ENCODE measurements around the gene HSFX4.
"Not testable (repeated sequence)": the region's sequence is repeated elsewhere in the genome, so short reads cannot be mapped to it uniquely, and the experiment has no call there.

Gene HSFX4, protein sequence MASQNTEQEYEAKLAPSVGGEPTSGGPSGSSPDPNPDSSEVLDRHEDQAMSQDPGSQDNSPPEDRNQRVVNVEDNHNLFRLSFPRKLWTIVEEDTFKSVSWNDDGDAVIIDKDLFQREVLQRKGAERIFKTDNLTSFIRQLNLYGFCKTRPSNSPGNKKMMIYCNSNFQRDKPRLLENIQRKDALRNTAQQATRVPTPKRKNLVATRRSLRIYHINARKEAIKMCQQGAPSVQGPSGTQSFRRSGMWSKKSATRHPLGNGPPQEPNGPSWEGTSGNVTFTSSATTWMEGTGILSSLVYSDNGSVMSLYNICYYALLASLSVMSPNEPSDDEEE

DNA sequence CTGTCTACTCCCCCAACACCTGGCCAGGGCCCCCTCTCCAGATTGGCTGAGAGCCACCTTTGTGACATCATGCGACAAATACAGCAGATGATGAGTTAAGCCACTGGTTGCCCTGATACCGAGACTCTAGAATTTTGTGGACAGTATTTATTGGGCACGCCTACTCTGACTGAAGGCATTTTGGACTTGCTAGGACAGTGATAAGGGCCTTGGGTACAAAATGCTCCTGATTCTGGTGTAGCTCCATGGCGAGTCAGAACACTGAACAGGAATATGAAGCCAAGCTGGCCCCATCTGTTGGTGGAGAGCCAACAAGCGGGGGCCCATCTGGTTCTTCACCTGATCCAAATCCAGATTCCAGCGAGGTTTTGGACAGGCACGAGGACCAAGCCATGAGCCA lies at the start of gene HSFX4:
Gene HSFX4 (plus strand): TSS at position 174 of the 400 bp plus-strand sequence. CDS start 72 bp downstream, at position 246.
- not testable (repeated sequence) for DNase-seq (ENCODE audit: low read depth); H3K4me3 ChIP-seq (ENCODE audit: control insufficient read depth, low read depth, low read length)

DNA sequence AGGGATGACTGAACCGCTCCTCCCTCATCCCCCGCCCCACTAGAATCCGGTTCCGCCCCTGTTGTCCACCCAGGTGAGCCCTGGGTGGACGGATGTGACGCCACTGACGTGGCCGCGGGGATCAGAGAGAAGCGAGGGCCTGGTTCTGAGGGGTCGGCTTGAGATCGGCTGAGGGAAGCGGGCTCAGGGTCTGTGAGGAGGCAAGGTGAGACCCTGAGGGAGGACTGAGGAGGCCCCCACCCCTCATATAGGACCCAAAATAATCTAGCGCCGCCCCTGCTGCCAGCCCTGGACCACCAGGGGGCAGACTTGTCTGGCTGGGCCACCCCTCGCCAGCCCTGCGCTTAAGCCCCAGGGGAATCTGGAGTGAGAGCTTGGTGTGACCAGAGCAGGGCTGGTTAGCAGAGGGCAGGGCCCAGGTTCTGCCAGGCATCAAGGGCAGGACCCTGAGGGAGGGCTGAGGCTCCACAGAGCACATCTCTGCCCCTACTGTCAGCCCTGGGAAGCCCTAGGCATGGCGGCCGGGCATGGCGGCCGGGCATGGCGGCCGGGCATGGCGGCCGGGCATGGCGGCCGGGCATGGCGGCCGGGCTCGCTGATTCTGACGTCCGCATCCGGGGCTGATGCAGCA lies 48.2 kb upstream of the HSFX4 start, which contains the start of gene MAGEA8:
Gene MAGEA8 (plus strand): TSS at position 103 of the 631 bp plus-strand sequence. CDS start 3,090 bp downstream, outside the sequence.
- TF ChIP-seq, protein P1, sequence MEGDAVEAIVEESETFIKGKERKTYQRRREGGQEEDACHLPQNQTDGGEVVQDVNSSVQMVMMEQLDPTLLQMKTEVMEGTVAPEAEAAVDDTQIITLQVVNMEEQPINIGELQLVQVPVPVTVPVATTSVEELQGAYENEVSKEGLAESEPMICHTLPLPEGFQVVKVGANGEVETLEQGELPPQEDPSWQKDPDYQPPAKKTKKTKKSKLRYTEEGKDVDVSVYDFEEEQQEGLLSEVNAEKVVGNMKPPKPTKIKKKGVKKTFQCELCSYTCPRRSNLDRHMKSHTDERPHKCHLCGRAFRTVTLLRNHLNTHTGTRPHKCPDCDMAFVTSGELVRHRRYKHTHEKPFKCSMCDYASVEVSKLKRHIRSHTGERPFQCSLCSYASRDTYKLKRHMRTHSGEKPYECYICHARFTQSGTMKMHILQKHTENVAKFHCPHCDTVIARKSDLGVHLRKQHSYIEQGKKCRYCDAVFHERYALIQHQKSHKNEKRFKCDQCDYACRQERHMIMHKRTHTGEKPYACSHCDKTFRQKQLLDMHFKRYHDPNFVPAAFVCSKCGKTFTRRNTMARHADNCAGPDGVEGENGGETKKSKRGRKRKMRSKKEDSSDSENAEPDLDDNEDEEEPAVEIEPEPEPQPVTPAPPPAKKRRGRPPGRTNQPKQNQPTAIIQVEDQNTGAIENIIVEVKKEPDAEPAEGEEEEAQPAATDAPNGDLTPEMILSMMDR (IDR thresholded peaks at IDR 0.05; ENCODE audit: control insufficient read depth, insufficient read depth, low read depth, low read length, missing control alignments), result peak; percentile 12
- H3K4me3 ChIP-seq (ENCODE audit: control insufficient read depth, low read depth, low read length), result no peak within 1 kb of the TSS
- no peak for DNase-seq (ENCODE audit: low read depth)

DNA sequence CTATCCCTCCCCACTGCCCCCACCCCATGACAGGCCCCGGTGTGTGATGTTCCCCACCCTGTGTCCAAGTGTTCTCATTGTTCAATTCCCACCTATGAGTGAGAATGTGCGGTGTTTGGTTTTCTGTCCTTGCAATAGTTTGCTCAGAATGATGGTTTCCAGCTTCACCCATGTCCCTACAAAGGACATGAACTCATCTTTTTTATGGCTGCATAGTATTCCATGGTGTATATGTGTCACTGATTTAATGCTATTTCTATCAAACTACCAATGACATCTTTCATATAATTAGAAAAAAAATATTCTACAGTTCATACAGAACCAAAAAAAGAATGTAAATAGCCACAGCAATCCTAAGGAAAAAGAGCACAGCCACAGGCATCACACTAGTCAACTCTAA lies 38.5 kb upstream of the HSFX4 start:
- not testable (repeated sequence) for DNase-seq (ENCODE audit: low read depth)

DNA sequence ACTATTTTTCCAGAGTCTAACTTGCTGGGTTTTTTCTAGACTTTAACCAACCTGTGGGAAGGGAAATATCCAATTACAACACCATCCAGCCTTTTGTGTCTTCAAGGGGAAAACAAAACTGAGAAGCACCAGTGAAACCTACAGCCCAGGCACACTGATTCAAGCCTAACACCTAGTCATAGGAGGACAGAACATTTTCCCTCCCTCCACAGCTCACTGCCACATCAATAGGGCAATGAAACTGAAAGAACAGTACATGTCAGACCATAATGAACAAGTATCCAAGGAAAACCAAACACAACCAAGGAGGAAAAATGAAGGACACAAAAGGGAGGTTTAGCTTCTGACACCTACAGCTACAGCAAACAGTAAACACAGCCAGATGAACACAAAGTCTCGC lies 30.8 kb upstream of the HSFX4 start:
- TF ChIP-seq, protein P1 (IDR thresholded peaks at IDR 0.05; ENCODE audit: control insufficient read depth, insufficient read depth, low read depth, low read length, missing control alignments), result no peak

More for the DNA sequence above, 38.5 kb upstream of the HSFX4 start:
- not testable (repeated sequence) for H3K4me3 ChIP-seq (ENCODE audit: control insufficient read depth, low read depth, low read length)

DNA sequence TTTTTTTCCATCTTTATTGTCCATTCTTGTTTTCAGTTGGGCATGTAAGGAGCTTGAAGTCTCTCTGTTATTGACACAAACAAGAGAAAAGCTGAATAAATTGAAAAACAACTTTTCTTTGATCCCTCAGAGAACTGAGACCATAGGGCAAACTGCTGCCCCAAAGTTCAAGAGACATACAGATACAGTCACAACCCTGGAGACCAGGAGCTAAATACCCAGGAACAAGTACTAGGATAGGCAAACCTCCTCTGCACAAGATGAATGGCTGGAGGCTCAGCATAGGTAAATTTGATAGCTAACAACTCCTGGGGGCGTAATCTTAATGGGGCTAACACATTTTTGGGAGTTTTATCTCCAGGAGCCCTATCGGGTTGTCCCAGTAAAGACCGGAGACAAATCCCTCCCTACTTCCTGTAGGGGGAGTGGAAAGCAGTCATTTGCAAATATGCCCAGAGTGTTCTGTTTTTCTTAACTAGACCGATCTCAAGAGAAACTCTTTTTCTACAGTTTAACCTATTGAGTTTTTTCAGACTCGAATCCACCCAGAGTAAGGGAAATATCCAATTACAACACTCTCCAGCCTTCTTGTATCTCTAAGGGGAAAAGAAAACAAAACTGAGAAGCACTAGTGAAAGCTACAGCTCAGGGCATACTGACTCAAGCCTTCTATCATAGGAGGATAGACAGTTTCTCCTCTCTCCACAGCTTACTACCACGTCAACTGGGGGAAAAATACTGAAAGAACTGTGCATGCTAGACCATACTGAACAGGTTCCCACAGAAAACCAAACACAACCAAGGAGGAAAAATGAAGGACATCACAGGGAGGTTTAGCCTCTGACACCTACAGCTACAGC lies 25.3 kb upstream of the HSFX4 start:
- no peak overlapping the region for H3K4me3 ChIP-seq (ENCODE audit: control insufficient read depth, low read depth, low read length)
- DNase-seq (ENCODE audit: low read depth), result no peak
- TF ChIP-seq, protein P1 (IDR thresholded peaks at IDR 0.05; ENCODE audit: control insufficient read depth, insufficient read depth, low read depth, low read length, missing control alignments), result no peak

More for the DNA sequence above, 30.8 kb upstream of the HSFX4 start:
- no peak overlapping the region for H3K4me3 ChIP-seq (ENCODE audit: control insufficient read depth, low read depth, low read length)
- DNase-seq (ENCODE audit: low read depth), result no peak

DNA sequence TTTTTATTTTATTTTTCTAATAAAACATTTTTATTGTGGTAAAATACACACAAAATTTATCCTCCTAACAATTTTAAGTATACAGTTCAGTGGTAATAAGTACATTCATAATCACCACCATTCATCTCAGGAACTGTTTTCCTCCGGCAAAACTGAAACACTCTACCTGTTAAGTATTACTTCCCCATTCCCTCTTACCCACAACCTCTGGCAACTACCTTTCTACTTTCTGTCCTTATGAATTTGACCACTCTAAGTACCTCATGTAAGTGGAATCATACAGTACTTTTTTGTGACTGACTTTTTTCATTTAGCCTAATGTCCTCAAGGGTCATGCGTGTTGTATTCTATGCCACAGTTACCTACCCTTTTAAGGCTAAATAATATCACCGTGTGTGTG lies 21.1 kb upstream of the HSFX4 start:
- no peak overlapping the region for H3K4me3 ChIP-seq (ENCODE audit: control insufficient read depth, low read depth, low read length)
- no peak for DNase-seq (ENCODE audit: low read depth)
- TF ChIP-seq, protein P1 (IDR thresholded peaks at IDR 0.05; ENCODE audit: control insufficient read depth, insufficient read depth, low read depth, low read length, missing control alignments), result no peak

DNA sequence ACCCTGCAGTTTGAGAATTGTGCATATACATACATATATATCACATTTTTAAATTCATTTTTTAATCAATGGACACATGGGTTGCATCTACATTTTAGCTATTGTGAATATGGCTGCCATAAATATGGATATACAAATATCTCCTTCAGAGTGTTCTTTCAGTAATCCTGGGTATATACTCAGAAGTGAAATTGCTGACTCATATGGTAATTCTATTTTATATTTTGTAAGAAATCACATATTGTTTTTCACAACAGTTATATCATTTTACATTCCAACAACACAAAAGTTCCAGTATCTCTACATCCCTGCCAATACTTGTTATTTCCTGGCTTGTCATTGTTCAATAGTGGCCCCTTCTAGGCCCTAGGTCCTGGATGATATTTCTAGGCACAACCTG lies 20.6 kb upstream of the HSFX4 start:
- no peak overlapping the region for H3K4me3 ChIP-seq (ENCODE audit: control insufficient read depth, low read depth, low read length)
- no peak for DNase-seq (ENCODE audit: low read depth)
- TF ChIP-seq, protein P1 (IDR thresholded peaks at IDR 0.05; ENCODE audit: control insufficient read depth, insufficient read depth, low read depth, low read length, missing control alignments), result no peak

All from AG09309 (cell line).